ENCODE data around the gene MEG3.

MEG3 gene

DNA sequence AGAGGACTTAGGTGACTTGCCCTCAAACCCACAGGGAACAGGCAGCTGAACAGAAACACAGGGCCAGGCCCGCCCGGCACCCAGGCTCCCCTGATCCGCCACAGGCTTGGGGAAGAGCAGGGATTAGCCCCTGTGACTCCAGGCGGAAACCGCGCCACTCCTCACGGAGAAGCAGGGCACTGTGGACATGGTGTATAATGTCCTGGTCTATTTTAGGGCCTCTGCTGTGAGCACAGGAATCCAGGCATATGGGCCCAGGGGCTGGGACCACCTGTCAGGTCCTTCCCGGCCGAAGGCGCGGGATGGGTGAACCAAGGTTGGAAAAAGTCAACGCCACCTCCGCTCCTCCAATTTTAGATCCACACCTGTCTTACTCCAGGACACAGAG, 34.6 kb upstream of the MEG3 start:
- Histone ChIP-seq H3K4me1 (ENCODE audit: control insufficient read depth, low read length) (no peaks in the 10 kb centered on the region), H3K27me3 (ENCODE audit: control insufficient read depth, low read length) (peaks cover 3% of the 10 kb centered on the region; the same call in 1 of the 2 replicates), H3K4me3 (ENCODE audit: low read length) (no peak overlapping the region), H3K27ac (ENCODE audit: low read depth, low read length) (no peak overlapping the region), H3F3A (ENCODE audit: control insufficient read depth, insufficient read depth) (no peaks in the 10 kb centered on the region), H4K20me1 (ENCODE audit: control insufficient read depth, insufficient read depth, low read depth, low read length) (no peaks in the 10 kb centered on the region), H3K9me2 (replicated peaks; ENCODE audit: control insufficient read depth, low read length) (no peaks in the 10 kb centered on the region), H3K36me3 (ENCODE audit: control insufficient read depth, low read length) (no peaks in the 10 kb centered on the region), H3K9me3 (ENCODE audit: control insufficient read depth, insufficient read depth, low read length) (no peaks in the 10 kb centered on the region), H3K4me2 (ENCODE audit: low read length) (no peak overlapping the region), H3K79me2 (ENCODE audit: control insufficient read depth, low read length) (no peaks in the 10 kb centered on the region)
- TF ChIP-seq, protein P1, sequence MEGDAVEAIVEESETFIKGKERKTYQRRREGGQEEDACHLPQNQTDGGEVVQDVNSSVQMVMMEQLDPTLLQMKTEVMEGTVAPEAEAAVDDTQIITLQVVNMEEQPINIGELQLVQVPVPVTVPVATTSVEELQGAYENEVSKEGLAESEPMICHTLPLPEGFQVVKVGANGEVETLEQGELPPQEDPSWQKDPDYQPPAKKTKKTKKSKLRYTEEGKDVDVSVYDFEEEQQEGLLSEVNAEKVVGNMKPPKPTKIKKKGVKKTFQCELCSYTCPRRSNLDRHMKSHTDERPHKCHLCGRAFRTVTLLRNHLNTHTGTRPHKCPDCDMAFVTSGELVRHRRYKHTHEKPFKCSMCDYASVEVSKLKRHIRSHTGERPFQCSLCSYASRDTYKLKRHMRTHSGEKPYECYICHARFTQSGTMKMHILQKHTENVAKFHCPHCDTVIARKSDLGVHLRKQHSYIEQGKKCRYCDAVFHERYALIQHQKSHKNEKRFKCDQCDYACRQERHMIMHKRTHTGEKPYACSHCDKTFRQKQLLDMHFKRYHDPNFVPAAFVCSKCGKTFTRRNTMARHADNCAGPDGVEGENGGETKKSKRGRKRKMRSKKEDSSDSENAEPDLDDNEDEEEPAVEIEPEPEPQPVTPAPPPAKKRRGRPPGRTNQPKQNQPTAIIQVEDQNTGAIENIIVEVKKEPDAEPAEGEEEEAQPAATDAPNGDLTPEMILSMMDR (IDR thresholded peaks at IDR 0.05; ENCODE audit: low read depth, low read length, poor library complexity, severe bottlenecking): no peak
- TF ChIP-seq EZH2phosphoT487 (IDR thresholded peaks at IDR 0.05; ENCODE audit: borderline replicate concordance, low read length): no peak

- peaks cover 3% of the 10 kb centered on the region; the same call in 1 of the 2 replicates for H3K27me3 ChIP-seq (ENCODE audit: control insufficient read depth, low read length)
Measured at GRCh38 chr14:100791995-100792394, 33.9 kb upstream of the MEG3 start.

DNA sequence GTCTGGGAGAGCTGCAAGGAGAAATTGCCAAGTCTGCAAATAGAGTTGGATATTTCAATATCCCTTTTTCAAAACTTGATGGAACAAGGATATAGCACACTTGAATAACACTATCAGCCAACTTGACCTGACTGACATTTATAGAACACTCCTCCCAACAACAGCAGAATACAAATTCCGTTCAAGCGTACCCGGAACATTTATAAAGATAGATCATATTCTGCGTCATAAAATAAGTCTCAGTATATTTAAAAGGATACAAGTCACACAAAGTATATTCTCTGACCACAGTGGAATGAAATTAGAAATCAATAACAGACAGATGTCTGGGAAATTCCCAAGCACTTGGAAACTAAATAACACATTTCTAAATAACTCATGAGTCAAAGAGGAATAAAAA, 29.0 kb upstream of the MEG3 start:
- Histone ChIP-seq H3K9me3 (ENCODE audit: control insufficient read depth, insufficient read depth, low read length) (no peaks in the 10 kb centered on the region), H3K36me3 (ENCODE audit: control insufficient read depth, low read length) (no peaks in the 10 kb centered on the region), H3K27ac (ENCODE audit: low read depth, low read length) (no peak overlapping the region), H3K27me3 (ENCODE audit: control insufficient read depth, low read length) (peaks cover 3% of the 10 kb centered on the region; the same call in 1 of the 2 replicates), H3F3A (ENCODE audit: control insufficient read depth, insufficient read depth) (no peaks in the 10 kb centered on the region), H4K20me1 (ENCODE audit: control insufficient read depth, insufficient read depth, low read depth, low read length) (no peaks in the 10 kb centered on the region), H3K79me2 (ENCODE audit: control insufficient read depth, low read length) (no peaks in the 10 kb centered on the region), H3K4me2 (ENCODE audit: low read length) (no peak overlapping the region), H3K9me2 (replicated peaks; ENCODE audit: control insufficient read depth, low read length) (no peaks in the 10 kb centered on the region), H3K4me1 (ENCODE audit: control insufficient read depth, low read length) (no peaks in the 10 kb centered on the region), H3K4me3 (ENCODE audit: low read length) (no peak overlapping the region)
- TF ChIP-seq EZH2phosphoT487 (IDR thresholded peaks at IDR 0.05; ENCODE audit: borderline replicate concordance, low read length): no peak
- TF ChIP-seq, protein P1 (IDR thresholded peaks at IDR 0.05; ENCODE audit: low read depth, low read length, poor library complexity, severe bottlenecking): no peak

More at GRCh38 chr14:100791995-100792394, 33.9 kb upstream of the MEG3 start:
- H3K4me1 ChIP-seq (ENCODE audit: control insufficient read depth, low read length): no peaks in the 10 kb centered on the region
- no peaks in the 10 kb centered on the region for H3K36me3 ChIP-seq (ENCODE audit: control insufficient read depth, low read length)
- H3K4me2 ChIP-seq (ENCODE audit: low read length): no peak overlapping the region
- H3K9me3 ChIP-seq (ENCODE audit: control insufficient read depth, insufficient read depth, low read length): no peaks in the 10 kb centered on the region
- no peak overlapping the region for H3K27ac ChIP-seq (ENCODE audit: low read depth, low read length)
- H4K20me1 ChIP-seq (ENCODE audit: control insufficient read depth, insufficient read depth, low read depth, low read length): no peaks in the 10 kb centered on the region
- no peaks in the 10 kb centered on the region for H3K79me2 ChIP-seq (ENCODE audit: control insufficient read depth, low read length)
- H3F3A ChIP-seq (ENCODE audit: control insufficient read depth, insufficient read depth): no peaks in the 10 kb centered on the region
- TF ChIP-seq, protein P1 (IDR thresholded peaks at IDR 0.05; ENCODE audit: low read depth, low read length, poor library complexity, severe bottlenecking): no peak
- no peak for TF ChIP-seq EZH2phosphoT487 (IDR thresholded peaks at IDR 0.05; ENCODE audit: borderline replicate concordance, low read length)
- no peak overlapping the region for H3K4me3 ChIP-seq (ENCODE audit: low read length)
- H3K9me2 ChIP-seq (replicated peaks; ENCODE audit: control insufficient read depth, low read length): no peaks in the 10 kb centered on the region

All from DOHH2 (cell line).